ENCODE measurements around the gene PARD3. TPM values are rescaled to one million over a fixed set of nuclear protein-coding genes. Genes with fewer than 3 reads are reported as not detected.

The PARD3 gene
- total RNA-seq, 2 experiments from 2014 or later, result 0.53 to 0.71 TPM

DNA sequence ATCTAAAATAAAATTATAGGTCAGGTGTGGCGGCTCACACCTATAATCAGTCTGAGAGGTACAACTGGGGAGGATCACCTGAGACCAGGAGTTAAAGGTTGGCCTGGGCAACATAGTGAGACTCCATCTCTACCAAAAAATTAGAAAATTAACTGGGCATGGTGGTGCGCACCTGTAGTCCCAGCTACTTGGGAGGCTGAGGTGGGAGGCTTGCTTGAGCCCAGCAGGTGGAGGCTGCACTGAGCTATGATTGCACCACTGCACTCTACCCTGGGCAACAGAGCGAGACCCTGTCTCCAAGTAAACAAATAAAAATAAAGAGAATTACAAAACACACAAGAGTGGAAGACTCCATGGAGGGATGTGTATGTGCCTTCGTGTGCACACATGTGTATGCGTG is 171.5 kb downstream of the PARD3 start:
- intact Hi-C loops (cut with DNase I, micrococcal nuclease), result no loop called here
- Histone ChIP-seq H3K36me3 (ENCODE audit: insufficient read depth, low read length) (no peaks in the 10 kb centered on the region), H3K4me3 (ENCODE audit: low read length) (no peak overlapping the region), H3K9me3 (ENCODE audit: control insufficient read depth in 1 of 2, insufficient read depth in 1 of 2, low read length in 2 of 2) (no peaks in the 10 kb centered on the region), H3K27me3 (ENCODE audit: control insufficient read depth in 1 of 2, insufficient read depth in 2 of 2, low read length in 2 of 2) (no peaks in the 10 kb centered on the region), H3K27ac (ENCODE audit: low read depth in 1 of 2, low read length in 2 of 2) (no peak overlapping the region), H3K4me1 (ENCODE audit: insufficient read depth, low read length) (no peaks in the 10 kb centered on the region)
- Mint-ChIP-seq H3K4me3 (no peak overlapping the region), H3K36me3 (ENCODE audit: low read depth) (no peaks in the 10 kb centered on the region), H3K9me3 (no peaks in the 10 kb centered on the region), H3K27me3 (no peaks in the 10 kb centered on the region), H3K4me1 (ENCODE audit: low read depth) (peaks cover 2% of the 10 kb centered on the region), H3K27ac (no peak overlapping the region)
- TF ChIP-seq CTCF (IDR thresholded peaks at IDR 0.05), result no peak
- DNase-seq (no peak), ATAC-seq (ENCODE audit: poor library complexity) (no peak)
- ChIA-PET CTCF (no interaction called here), POLR2A (no interaction called here)

GRCh38 chr10:34641913-34642558 is 173.1 kb downstream of the PARD3 start:
- Histone ChIP-seq H3K9me3 (ENCODE audit: control insufficient read depth in 1 of 2, insufficient read depth in 1 of 2, low read length in 2 of 2) (no peaks in the 10 kb centered on the region), H3K4me1 (ENCODE audit: insufficient read depth, low read length) (peaks cover 6% of the 10 kb centered on the region), H3K27ac (ENCODE audit: low read depth in 1 of 2, low read length in 2 of 2) (no peak overlapping the region), H3K36me3 (ENCODE audit: insufficient read depth, low read length) (no peaks in the 10 kb centered on the region), H3K4me3 (ENCODE audit: low read length) (no peak overlapping the region), H3K27me3 (ENCODE audit: control insufficient read depth in 1 of 2, insufficient read depth in 2 of 2, low read length in 2 of 2) (no peaks in the 10 kb centered on the region)
- no peak for TF ChIP-seq CTCF (IDR thresholded peaks at IDR 0.05)
- Mint-ChIP-seq H3K36me3 (ENCODE audit: low read depth) (no peaks in the 10 kb centered on the region), H3K27me3 (no peaks in the 10 kb centered on the region), H3K4me3 (no peak overlapping the region), H3K27ac (no peak overlapping the region), H3K9me3 (no peaks in the 10 kb centered on the region), H3K4me1 (ENCODE audit: low read depth) (peaks cover 13% of the 10 kb centered on the region)
- ChIA-PET POLR2A (no interaction called here), CTCF (no interaction called here)
- no peak for ATAC-seq (ENCODE audit: poor library complexity)
- no peak for DNase-seq
- intact Hi-C loops (cut with DNase I, micrococcal nuclease), result no loop called here

DNA sequence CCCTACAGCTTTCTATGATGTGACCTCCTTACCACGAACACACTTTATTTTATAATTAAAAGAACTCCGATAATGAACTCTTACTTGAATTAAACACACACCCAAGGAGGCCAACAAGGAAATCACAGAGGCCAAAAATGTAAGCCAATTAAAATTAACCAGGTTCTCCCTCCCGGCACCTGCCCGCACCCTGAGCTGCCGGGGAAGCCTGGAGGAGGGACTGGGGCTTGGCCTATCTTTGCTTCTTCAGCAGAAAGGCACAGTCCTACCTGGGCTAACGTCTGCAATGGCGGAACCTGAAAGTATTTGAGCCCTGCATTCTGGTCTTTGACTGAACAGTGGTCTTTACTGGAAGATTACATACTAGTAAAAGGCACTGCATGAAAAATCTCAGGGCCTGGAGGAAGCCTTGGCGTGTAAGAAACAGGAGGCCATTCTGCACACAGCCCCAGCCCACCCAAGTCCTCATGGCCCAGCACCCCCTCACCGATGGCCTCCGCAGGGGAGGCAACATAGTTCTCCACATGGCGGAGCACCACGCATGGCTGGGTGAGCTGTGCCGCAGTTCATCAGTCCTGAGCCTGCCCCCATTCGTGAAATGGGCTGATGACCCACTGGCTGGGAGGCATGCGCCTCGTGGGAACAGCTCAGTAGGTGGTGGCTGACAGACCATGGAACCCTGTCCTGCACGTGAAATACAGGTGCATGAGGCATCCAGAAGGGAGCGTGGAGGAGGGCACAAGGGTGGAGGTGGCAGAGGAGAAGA is 173.8 kb downstream of the PARD3 start:
- TF ChIP-seq CTCF (IDR thresholded peaks at IDR 0.05), result no peak
- ATAC-seq (ENCODE audit: poor library complexity) (no peak), DNase-seq (no peak)
- H3K27ac ChIP-seq (ENCODE audit: low read depth in 1 of 2, low read length in 2 of 2), result no peak overlapping the region
- Mint-ChIP-seq H3K27me3 (no peaks in the 10 kb centered on the region), H3K4me1 (ENCODE audit: low read depth) (peaks cover 13% of the 10 kb centered on the region), H3K27ac (no peak overlapping the region), H3K36me3 (ENCODE audit: low read depth) (no peaks in the 10 kb centered on the region), H3K9me3 (no peaks in the 10 kb centered on the region), H3K4me3 (no peak overlapping the region)
- no peaks in the 10 kb centered on the region for H3K27me3 ChIP-seq (ENCODE audit: control insufficient read depth in 1 of 2, insufficient read depth in 2 of 2, low read length in 2 of 2)
- intact Hi-C loops (cut with DNase I, micrococcal nuclease), result no loop called here
- no peaks in the 10 kb centered on the region for H3K36me3 ChIP-seq (ENCODE audit: insufficient read depth, low read length)
- no peaks in the 10 kb centered on the region for H3K9me3 ChIP-seq (ENCODE audit: control insufficient read depth in 1 of 2, insufficient read depth in 1 of 2, low read length in 2 of 2)
- ChIA-PET CTCF (no interaction called here), POLR2A (no interaction called here)
- peaks cover 6% of the 10 kb centered on the region for H3K4me1 ChIP-seq (ENCODE audit: insufficient read depth, low read length)
- H3K4me3 ChIP-seq (ENCODE audit: low read length), result no peak overlapping the region
